GM23338 (cell line): ENCODE results near the gene AP1B1. TPM values are rescaled to one million over a fixed set of nuclear protein-coding genes. Genes with fewer than 3 reads are reported as not detected.
"Not testable (repeated sequence)": the region's sequence is repeated elsewhere in the genome, so short reads cannot be mapped to it uniquely, and the experiment has no call there.

Source experiments
- ATAC-seq: fragments of 200-7000 bp; cut with Tn5 transposase; 3 replicates; pipeline ENCODE4 v1.9.1; 2020
- DNase-seq: peaks from one replicate; pipeline ENCODE4 v3.0.0-alpha.2; 2015; ENCODE audit warnings: low spot score
- H2AFZ ChIP-seq: fragments of 200-600 bp; sonication (generic); 2 replicates; pipeline ENCODE4 v1.8.0; 2016; ENCODE audit warnings: antibody characterized with exemption, mild to moderate bottlenecking, moderate library complexity
- H3F3A ChIP-seq: fragments of 200-600 bp; sonication (generic); replicated peaks from 2 replicates; pipeline ENCODE4 v1.8.0; 2017; ENCODE audit warnings: antibody characterized with exemption, mixed run types, low read depth
- H3K27ac ChIP-seq: fragments of 200-600 bp; sonication (generic); 2 replicates; pipeline ENCODE4 v1.6.1; 2016; ENCODE audit warnings: low read depth
- H3K27me3 ChIP-seq: fragments of 200-600 bp; sonication (generic); 2 replicates; pipeline ENCODE4 v1.8.0; 2016; ENCODE audit warnings: mild to moderate bottlenecking, mixed run types, moderate library complexity; ENCODE audit not compliant: insufficient read depth
- H3K36me3 ChIP-seq: fragments of 200-600 bp; sonication (generic); 2 replicates; pipeline ENCODE4 v1.8.0; 2016; ENCODE audit warnings: mild to moderate bottlenecking; ENCODE audit not compliant: insufficient read depth
- H3K4me1 ChIP-seq: fragments of 200-600 bp; sonication (generic); 2 replicates; pipeline ENCODE4 v1.8.0; 2016; ENCODE audit warnings: mild to moderate bottlenecking, moderate library complexity; ENCODE audit not compliant: insufficient read depth
- H3K4me2 ChIP-seq: fragments of 200-600 bp; sonication (generic); 2 replicates; pipeline ENCODE4 v1.7.1; 2017; ENCODE audit warnings: mixed run types
- H3K4me3 ChIP-seq: fragments of 200-600 bp; sonication (generic); 2 replicates; pipeline ENCODE4 v1.6.1; 2016; ENCODE audit warnings: mixed run types
- H3K79me2 ChIP-seq: fragments of 200-600 bp; sonication (generic); replicated peaks from 2 replicates; pipeline ENCODE4 v1.8.0; 2017; ENCODE audit warnings: mild to moderate bottlenecking; ENCODE audit not compliant: insufficient read depth
- H3K9me2 ChIP-seq: fragments of 200-600 bp; sonication (generic); 2 replicates; pipeline ENCODE4 v1.8.0; 2017; ENCODE audit not compliant: insufficient read depth
- H4K20me1 ChIP-seq: fragments of 200-600 bp; sonication (generic); replicated peaks from 2 replicates; pipeline ENCODE4 v1.8.0; 2017; ENCODE audit warnings: mild to moderate bottlenecking; ENCODE audit not compliant: insufficient read depth
- H3K27ac Mint-ChIP-seq: 2 replicates; pipeline ENCODE4 v1.8.0; 2020; ENCODE audit warnings: inconsistent platforms, mild to moderate bottlenecking, moderate library complexity, mixed read lengths
- H3K27me3 Mint-ChIP-seq: 3 replicates; pipeline ENCODE4 v1.8.0; 2022; ENCODE audit warnings: low read depth, mild to moderate bottlenecking, moderate library complexity, mixed read lengths, inconsistent platforms; ENCODE audit not compliant: insufficient read depth, poor library complexity
- H3K36me3 Mint-ChIP-seq: 3 replicates; pipeline ENCODE4 v1.8.0; 2021; ENCODE audit warnings: low read depth, mild to moderate bottlenecking, inconsistent platforms, moderate library complexity, mixed read lengths
- H3K4me1 Mint-ChIP-seq: 3 replicates; pipeline ENCODE4 v1.8.0; 2020; ENCODE audit warnings: mild to moderate bottlenecking, inconsistent platforms, mixed read lengths
- H3K4me3 Mint-ChIP-seq: 3 replicates; pipeline ENCODE4 v1.8.0; 2021; ENCODE audit warnings: moderate library complexity, mild to moderate bottlenecking, inconsistent platforms, mixed read lengths
- H3K9me3 Mint-ChIP-seq: 3 replicates; pipeline ENCODE4 v1.8.0; 2020; ENCODE audit warnings: moderate library complexity, mild to moderate bottlenecking, inconsistent platforms, mixed read lengths
- CREB1 ChIP-seq: fragments of 250-450 bp; sonication (Bioruptor Pico); IDR thresholded peaks from 2 replicates; pipeline ENCODE4 v1.5.0; 2020; ENCODE audit warnings: low read depth, mild to moderate bottlenecking, moderate library complexity
- EZH2phosphoT487 ChIP-seq: fragments of 200-600 bp; sonication (generic); IDR thresholded peaks from one replicate; pipeline ENCODE4 v1.8.1; 2018; ENCODE audit warnings: antibody characterized with exemption; ENCODE audit not compliant: unreplicated experiment
- polyA plus RNA-seq: library from polyadenylated mRNA; unstranded; fragments of >200 nt; fragmentation: Nextera tagmentation; extraction: Ambion mirVana; gene quantifications from 2 replicates; pipeline ENCODE4 v1.2.1, GENCODE V29; 2016
- total RNA-seq: library from RNA; depleted of rRNA; stranded (reverse); fragments of >200 nt; shearing (Covaris generic); gene quantifications from 2 replicates; pipeline ENCODE4 v1.2.3, GENCODE V29; 2014
- TF ChIP-seq, protein P1 (sequence below), 2 experiments: fragments of 200-600 bp in 1 of 2; sonication (generic) in 1 of 2; conservative IDR thresholded peaks; 2 replicates each; pipeline versions ENCODE4 v1.5.1 to v1.6.1; 2016 to 2017; ENCODE audit warnings: antibody characterized with exemption in 2 of 2, low read depth in 2 of 2, mild to moderate bottlenecking in 2 of 2, moderate library complexity in 1 of 2
- TF ChIP-seq, protein P2 (sequence below): fragments of 250-450 bp; sonication (Bioruptor Pico); IDR thresholded peaks from 2 replicates; pipeline ENCODE4 v1.5.0; 2020; ENCODE audit warnings: mild to moderate bottlenecking, moderate library complexity

The AP1B1 gene
- total and polyA plus RNA-seq, 2 experiments from 2014 or later, result 19.5 to 74.4 TPM

DNA sequence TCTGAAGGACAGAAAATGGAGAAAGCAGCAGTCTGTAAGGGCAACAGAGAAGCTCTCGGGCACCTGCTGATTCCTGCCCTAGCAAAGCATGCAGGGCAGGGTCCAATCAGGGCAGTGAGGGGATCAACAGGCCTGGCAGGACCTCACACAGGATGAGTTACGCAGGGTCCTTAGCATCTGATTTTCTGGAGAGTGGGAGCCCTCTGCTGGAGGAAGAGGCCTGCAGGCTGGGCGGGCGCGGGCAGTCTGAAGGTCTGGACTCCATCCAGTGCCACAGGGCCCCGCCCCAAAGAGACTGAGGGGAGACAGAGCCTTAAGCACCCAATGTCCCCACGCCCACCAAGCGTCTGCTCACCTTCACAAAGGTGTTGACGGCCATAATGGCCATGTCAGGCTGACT lies 28.9 kb downstream of the AP1B1 start:
- H3K4me2 ChIP-seq, result no peak overlapping the region
- no peaks in the 10 kb centered on the region for H3K79me2 ChIP-seq
- Mint-ChIP-seq H3K27me3 (peaks cover 6% of the 10 kb centered on the region), H3K36me3 (peaks cover 39% of the 10 kb centered on the region), H3K4me1 (no peaks in the 10 kb centered on the region), H3K9me3 (no peaks in the 10 kb centered on the region; the same call in 2 of the 3 replicates), H3K4me3 (no peak overlapping the region), H3K27ac (no peak overlapping the region; the same call in 1 of the 2 replicates)
- no peak for TF ChIP-seq EZH2phosphoT487
- TF ChIP-seq, protein P1, sequence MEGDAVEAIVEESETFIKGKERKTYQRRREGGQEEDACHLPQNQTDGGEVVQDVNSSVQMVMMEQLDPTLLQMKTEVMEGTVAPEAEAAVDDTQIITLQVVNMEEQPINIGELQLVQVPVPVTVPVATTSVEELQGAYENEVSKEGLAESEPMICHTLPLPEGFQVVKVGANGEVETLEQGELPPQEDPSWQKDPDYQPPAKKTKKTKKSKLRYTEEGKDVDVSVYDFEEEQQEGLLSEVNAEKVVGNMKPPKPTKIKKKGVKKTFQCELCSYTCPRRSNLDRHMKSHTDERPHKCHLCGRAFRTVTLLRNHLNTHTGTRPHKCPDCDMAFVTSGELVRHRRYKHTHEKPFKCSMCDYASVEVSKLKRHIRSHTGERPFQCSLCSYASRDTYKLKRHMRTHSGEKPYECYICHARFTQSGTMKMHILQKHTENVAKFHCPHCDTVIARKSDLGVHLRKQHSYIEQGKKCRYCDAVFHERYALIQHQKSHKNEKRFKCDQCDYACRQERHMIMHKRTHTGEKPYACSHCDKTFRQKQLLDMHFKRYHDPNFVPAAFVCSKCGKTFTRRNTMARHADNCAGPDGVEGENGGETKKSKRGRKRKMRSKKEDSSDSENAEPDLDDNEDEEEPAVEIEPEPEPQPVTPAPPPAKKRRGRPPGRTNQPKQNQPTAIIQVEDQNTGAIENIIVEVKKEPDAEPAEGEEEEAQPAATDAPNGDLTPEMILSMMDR (conservative IDR thresholded peaks at IDR 0.05; ENCODE audit: low read depth in 2 of 2), result peak; percentile 45 to 75
- 0 out of 2 replicates have a peak, but pooled peaks cover 3% of the 10 kb centered on the region for H3F3A ChIP-seq
- H3K4me3 ChIP-seq, result no peak overlapping the region
- no peaks in the 10 kb centered on the region; the same call in 1 of the 2 replicates for H3K36me3 ChIP-seq
- H2AFZ ChIP-seq, result no peak overlapping the region
- H3K4me1 ChIP-seq, result no peaks in the 10 kb centered on the region
- H3K9me2 ChIP-seq, result no peaks in the 10 kb centered on the region
- no peaks in the 10 kb centered on the region for H3K27me3 ChIP-seq
- ATAC-seq (peak; percentile 99), DNase-seq (peak; percentile 77)
- 0 out of 2 replicates have a peak overlapping the region, but pooled peaks have one; percentile 63 for H3K27ac ChIP-seq
- H4K20me1 ChIP-seq, result no peaks in the 10 kb centered on the region

DNA sequence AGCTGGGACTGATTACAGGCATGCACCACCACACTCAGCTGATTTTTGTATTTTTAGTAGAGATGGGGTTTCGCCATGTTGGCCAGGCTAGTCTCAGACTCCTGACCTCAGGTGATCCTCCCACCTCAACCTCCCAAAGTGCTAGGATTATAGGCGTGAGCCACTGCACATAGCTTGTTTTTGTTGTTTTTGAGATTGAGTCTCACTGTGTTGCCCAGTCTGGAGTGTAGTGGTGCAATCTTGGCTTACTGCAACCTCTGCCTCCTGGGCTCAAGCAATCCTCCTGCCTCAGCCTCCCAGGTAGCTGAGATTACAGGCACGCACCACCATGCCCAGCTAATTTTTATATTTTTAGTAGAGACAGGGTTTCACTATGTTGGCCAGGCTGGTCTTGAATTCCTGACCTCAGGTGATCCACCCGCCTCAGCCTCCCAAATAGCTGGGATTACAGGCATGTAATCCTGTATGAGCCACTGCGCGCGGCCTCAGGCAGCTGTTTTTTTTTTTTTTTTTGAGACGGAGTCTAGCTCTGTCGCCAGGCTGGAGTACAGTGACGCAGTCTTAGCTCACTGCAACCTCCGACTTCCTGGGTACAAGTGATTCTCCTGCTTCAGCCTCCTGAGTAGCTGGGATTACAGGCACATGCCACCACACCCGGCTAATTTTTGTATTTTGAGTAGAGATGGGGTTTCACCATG lies 31.0 kb downstream of the AP1B1 start:
- H3K9me3 Mint-ChIP-seq, H3K27ac Mint-ChIP-seq, H3K4me1 Mint-ChIP-seq, H3K27me3 Mint-ChIP-seq, H3K4me3 Mint-ChIP-seq, H3K4me2 ChIP-seq, H3F3A ChIP-seq, H2AFZ ChIP-seq, H4K20me1 ChIP-seq, H3K27me3 ChIP-seq, H3K79me2 ChIP-seq, H3K36me3 ChIP-seq, DNase-seq, ATAC-seq, H3K4me3 ChIP-seq, H3K9me2 ChIP-seq, H3K4me1 ChIP-seq, H3K27ac ChIP-seq: not testable (repeated sequence)
- peaks cover 47% of the 10 kb centered on the region for H3K36me3 Mint-ChIP-seq

DNA sequence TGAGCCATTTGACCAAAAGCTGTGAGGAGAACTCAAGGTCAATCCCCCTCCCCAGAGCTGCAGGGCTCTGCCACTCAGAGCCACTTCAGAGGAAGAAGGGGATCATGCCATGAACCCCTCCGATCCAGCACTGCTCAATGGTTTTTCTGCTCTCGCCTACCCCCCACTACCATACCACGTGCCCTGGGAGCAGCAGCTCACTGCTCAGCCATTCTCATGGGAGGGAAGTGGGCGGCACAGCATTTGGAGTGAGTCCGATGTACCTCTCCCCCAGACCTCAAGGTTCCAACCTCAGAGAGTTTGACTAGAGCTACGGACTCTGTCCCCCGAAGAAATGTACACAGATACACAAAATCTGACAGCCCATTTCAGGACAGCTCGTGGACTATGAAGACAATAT lies 34.5 kb downstream of the AP1B1 start:
- H3K36me3 Mint-ChIP-seq, result peaks cover 55% of the 10 kb centered on the region
- no peak overlapping the region for H3K4me3 ChIP-seq
- peaks cover 3% of the 10 kb centered on the region; the same call in 1 of the 2 replicates for H4K20me1 ChIP-seq
- no peak overlapping the region for H2AFZ ChIP-seq
- H3K4me1 Mint-ChIP-seq, result no peaks in the 10 kb centered on the region
- no peaks in the 10 kb centered on the region for H3F3A ChIP-seq
- ATAC-seq (no peak), DNase-seq (no peak)
- no peaks in the 10 kb centered on the region for H3K9me2 ChIP-seq
- H3K4me1 ChIP-seq, result no peaks in the 10 kb centered on the region
- no peak overlapping the region for H3K4me2 ChIP-seq
- no peaks in the 10 kb centered on the region for H3K27me3 ChIP-seq
- H3K27ac Mint-ChIP-seq, result no peak overlapping the region
- H3K27me3 Mint-ChIP-seq, result peaks cover 4% of the 10 kb centered on the region
- no peak overlapping the region for H3K4me3 Mint-ChIP-seq
- no peaks in the 10 kb centered on the region for H3K9me3 Mint-ChIP-seq
- H3K36me3 ChIP-seq, result peaks cover 7% of the 10 kb centered on the region; the same call in 1 of the 2 replicates
- H3K79me2 ChIP-seq, result no peaks in the 10 kb centered on the region
- H3K27ac ChIP-seq, result no peak overlapping the region
- TF ChIP-seq, protein P2, sequence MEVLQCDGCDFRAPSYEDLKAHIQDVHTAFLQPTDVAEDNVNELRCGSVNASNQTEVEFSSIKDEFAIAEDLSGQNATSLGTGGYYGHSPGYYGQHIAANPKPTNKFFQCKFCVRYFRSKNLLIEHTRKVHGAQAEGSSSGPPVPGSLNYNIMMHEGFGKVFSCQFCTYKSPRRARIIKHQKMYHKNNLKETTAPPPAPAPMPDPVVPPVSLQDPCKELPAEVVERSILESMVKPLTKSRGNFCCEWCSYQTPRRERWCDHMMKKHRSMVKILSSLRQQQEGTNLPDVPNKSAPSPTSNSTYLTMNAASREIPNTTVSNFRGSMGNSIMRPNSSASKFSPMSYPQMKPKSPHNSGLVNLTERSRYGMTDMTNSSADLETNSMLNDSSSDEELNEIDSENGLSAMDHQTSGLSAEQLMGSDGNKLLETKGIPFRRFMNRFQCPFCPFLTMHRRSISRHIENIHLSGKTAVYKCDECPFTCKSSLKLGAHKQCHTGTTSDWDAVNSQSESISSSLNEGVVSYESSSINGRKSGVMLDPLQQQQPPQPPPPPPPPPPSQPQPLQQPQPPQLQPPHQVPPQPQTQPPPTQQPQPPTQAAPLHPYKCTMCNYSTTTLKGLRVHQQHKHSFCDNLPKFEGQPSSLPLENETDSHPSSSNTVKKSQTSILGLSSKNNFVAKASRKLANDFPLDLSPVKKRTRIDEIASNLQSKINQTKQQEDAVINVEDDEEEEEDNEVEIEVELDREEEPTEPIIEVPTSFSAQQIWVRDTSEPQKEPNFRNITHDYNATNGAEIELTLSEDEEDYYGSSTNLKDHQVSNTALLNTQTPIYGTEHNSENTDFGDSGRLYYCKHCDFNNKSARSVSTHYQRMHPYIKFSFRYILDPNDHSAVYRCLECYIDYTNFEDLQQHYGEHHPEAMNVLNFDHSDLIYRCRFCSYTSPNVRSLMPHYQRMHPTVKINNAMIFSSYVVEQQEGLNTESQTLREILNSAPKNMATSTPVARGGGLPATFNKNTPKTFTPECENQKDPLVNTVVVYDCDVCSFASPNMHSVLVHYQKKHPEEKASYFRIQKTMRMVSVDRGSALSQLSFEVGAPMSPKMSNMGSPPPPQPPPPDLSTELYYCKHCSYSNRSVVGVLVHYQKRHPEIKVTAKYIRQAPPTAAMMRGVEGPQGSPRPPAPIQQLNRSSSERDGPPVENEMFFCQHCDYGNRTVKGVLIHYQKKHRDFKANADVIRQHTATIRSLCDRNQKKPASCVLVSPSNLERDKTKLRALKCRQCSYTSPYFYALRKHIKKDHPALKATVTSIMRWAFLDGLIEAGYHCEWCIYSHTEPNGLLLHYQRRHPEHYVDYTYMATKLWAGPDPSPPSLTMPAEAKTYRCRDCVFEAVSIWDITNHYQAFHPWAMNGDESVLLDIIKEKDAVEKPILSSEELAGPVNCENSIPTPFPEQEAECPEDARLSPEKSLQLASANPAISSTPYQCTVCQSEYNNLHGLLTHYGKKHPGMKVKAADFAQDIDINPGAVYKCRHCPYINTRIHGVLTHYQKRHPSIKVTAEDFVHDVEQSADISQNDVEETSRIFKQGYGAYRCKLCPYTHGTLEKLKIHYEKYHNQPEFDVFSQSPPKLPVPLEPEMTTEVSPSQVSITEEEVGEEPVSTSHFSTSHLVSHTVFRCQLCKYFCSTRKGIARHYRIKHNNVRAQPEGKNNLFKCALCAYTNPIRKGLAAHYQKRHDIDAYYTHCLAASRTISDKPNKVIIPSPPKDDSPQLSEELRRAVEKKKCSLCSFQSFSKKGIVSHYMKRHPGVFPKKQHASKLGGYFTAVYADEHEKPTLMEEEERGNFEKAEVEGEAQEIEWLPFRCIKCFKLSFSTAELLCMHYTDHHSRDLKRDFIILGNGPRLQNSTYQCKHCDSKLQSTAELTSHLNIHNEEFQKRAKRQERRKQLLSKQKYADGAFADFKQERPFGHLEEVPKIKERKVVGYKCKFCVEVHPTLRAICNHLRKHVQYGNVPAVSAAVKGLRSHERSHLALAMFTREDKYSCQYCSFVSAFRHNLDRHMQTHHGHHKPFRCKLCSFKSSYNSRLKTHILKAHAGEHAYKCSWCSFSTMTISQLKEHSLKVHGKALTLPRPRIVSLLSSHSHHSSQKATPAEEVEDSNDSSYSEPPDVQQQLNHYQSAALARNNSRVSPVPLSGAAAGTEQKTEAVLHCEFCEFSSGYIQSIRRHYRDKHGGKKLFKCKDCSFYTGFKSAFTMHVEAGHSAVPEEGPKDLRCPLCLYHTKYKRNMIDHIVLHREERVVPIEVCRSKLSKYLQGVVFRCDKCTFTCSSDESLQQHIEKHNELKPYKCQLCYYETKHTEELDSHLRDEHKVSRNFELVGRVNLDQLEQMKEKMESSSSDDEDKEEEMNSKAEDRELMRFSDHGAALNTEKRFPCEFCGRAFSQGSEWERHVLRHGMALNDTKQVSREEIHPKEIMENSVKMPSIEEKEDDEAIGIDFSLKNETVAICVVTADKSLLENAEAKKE (CRISPR knock-in tag), result no peak
- TF ChIP-seq, protein P1 (conservative IDR thresholded peaks at IDR 0.05; ENCODE audit: low read depth in 2 of 2), result no peak
- TF ChIP-seq CREB1 (CRISPR knock-in tag), result no peak
- no peak for TF ChIP-seq EZH2phosphoT487
